Tongue (tissue), 2 donors: ENCODE results near the gene PDK4. TPM values are rescaled to one million over a fixed set of nuclear protein-coding genes. Genes with fewer than 3 reads are reported as not detected.
"Not testable (repeated sequence)": the region's sequence is repeated elsewhere in the genome, so short reads cannot be mapped to it uniquely, and the experiment has no call there.

Experiments
- DNase-seq: peaks from one replicate; pipeline ENCODE4 v3.0.0-alpha.2; 2015
- total RNA-seq: library from RNA; depleted of rRNA; stranded (reverse); fragments of >200 nt; gene quantifications from one replicate; pipeline ENCODE4 v1.2.3, GENCODE V29; 2014

Gene PDK4
- total RNA-seq, 1 donor from 2014 or later = 48.6 TPM

DNA sequence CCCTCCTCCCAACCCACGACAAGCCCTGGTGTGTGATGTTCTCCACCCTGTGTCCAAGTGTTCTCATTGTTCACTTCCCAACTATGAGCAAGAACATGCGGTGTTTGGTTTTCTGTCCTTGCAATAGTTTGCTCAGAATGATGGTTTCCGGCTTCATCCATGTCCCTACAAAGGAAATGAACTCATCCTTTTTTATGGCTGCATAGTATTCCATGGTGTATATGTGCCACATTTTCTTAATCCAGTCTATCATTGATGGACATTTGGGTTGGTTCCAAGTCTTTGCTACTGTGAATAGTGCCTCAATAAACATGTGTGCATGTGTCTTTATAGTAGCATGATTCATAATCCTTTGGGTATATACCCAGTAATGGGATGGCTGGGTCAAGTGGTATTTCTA lies 8.5 kb upstream of the PDK4 start:
- DNase-seq = not testable (repeated sequence)

DNA sequence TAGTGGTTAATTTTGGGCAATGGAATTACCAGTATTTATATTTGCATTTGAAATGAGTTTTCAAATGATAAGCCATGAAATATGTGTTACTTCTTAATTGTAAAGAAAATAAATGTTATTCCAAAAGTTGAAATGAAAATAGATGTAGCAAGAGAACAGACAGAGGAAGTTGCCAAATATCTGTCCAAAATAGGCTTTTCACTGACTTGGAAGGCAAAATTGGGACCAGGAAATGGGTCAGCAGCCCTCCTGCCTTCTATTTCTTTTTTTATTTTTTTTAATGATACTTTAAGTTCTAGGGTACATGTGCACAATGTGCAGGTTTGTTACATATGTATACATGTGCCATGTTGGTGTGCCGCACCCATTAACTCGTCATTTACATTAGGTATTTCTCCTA lies 8.1 kb upstream of the PDK4 start:
- DNase-seq = not testable (repeated sequence)

DNA sequence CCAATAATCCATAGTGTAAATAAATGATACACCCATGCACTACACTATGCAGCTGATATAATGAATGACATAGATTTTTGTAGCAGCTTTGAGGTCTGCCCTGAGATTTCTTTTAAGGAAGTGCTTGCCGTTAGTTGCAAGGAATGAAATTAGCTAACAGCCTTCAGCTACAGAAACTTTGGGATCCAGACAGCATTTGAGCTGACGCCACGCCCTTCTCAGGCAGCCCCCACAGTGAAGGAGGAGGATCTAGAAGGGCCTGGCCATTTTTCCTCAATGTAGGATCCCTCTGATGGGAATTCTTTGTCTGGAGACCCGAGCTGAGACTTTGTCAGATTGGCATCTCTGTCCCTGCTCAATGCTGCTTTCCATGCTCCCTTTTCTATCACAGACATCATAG lies 6.1 kb upstream of the PDK4 start:
- DNase-seq = no peak

DNA sequence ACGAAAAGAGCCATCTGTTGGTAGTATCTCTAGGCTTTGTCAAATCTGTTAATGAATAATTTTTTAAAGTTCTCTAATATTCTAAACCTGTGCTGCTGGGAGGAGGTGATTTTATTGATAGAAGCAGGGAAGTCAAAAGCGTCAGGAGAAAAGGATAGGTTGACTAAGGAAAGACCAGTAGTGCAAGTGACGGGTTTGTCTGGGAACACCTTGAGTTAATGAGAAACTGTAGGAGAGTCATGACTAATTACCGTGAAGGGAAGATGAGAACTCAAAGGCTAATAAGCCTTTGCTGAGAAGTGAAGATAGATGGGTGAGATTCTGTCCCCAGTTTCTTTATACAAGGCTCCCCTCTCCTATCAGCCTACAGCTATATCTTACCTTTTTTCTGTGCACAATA lies 5.0 kb upstream of the PDK4 start:
- DNase-seq = no peak

DNA sequence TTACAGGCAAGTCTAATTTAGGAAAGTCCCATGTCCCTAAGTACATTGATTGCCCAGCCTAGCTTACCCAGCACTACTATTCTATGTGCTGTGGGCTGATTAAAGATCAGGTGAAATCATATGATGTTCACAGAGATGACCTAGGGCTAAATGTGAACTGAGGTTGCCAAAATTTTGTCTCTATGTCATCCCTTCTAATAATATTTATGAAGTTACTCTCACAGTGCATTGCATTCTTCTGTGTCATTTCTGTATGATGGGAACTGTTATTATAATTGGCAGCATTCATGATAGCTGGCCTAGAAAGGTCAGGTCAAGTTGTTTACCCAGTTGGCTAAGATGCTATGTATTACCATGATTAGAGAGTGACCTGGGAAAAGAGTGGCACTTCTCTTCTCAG lies 2.8 kb upstream of the PDK4 start:
- no peak for DNase-seq

DNA sequence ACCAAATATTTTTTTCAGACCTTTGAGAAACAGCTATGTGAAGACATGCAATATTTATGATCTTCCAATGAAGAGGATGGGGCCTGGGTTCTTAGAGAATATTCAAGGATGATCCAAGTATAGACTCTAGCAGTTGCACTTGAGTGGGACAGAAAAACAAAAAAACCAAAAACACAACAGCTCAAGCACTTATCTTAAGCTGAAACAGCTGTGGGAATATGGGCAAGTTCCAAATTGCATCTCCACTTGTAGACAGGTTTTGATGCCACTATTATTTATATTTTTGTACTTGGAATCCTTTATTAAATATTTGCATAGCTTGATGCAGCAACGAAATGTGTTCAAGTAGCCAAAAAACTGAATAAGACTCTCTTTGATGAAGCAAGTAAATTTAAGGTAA lies 2.2 kb upstream of the PDK4 start:
- DNase-seq = peak; percentile 47

DNA sequence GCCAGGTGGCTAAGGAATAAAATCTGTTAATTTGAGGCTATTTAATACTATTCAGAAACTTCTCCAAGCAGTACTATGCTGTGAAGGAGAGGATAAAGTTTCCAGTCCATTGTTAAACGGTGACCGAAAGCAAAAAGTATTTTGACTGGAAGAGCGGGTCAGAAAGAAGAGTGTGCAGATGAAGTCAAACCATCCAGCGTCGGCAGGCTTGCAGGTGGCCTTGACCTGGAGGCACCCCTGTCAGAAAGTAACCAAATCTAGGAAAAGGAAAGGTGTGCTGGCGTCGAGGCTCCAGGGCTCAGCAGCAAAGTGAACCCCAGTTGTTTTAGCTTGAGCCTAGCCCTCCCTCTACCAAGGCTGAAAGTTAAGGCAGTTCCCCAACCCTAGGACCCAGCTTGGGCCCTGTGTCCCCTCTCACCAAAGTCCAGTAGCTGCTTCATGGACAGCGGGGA lies 544 bp downstream of the PDK4 start:
- no peak for DNase-seq

DNA sequence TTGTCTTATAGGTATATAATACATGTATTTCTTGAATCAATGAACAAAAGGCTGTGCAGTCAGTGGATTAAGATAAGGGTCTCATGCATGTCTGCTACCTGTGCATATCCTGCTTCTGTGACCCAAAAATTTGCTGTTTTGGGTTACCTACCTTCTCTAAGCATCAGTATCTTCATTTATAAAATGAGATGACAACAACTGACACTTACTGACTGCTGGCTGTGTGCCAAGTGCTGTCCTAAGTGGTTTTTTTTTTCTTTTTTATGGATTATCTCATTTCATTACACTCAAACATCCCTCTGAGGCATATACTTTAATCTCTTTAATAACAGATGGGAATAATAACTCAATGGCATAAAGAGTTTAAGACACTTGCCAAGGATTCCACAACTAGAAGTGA lies 2.1 kb downstream of the PDK4 start:
- DNase-seq = no peak

DNA sequence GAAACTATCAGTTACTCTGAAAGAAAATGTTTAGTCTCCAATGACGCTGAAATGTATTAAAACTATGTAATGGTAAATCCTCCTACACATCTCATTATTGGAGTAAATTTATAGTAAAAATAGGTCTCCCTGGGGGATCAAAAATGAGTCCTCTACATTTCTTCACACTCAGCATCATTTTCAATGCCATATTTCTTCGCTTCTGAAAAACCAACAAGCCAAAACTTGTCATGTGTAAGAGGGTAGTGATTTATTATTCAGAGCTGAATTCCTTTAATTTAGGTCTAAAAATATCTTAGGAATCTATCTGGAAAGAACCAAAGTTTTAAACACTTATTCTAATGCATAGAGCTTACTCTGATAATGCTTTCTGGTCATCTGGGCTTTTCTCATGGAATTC lies 3.0 kb downstream of the PDK4 start:
- no peak for DNase-seq

DNA sequence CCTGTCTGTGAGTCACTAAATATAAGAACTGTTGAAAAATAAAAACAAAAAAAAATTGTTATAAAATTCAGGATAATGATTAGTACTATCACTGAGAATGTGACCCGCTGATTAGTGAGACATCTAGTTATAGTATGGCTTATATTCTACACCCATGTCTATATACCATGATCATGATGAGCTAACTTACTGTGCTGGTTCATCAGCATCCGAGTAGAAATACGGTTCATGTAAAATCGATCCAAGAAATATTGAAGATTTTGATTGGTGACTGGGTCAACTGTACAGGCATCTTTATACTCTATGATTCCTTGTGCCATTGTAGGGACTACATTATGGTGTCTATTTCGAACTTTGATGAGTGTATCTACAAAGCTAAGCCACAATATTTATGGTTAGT lies 3.7 kb downstream of the PDK4 start:
- no peak for DNase-seq

DNA sequence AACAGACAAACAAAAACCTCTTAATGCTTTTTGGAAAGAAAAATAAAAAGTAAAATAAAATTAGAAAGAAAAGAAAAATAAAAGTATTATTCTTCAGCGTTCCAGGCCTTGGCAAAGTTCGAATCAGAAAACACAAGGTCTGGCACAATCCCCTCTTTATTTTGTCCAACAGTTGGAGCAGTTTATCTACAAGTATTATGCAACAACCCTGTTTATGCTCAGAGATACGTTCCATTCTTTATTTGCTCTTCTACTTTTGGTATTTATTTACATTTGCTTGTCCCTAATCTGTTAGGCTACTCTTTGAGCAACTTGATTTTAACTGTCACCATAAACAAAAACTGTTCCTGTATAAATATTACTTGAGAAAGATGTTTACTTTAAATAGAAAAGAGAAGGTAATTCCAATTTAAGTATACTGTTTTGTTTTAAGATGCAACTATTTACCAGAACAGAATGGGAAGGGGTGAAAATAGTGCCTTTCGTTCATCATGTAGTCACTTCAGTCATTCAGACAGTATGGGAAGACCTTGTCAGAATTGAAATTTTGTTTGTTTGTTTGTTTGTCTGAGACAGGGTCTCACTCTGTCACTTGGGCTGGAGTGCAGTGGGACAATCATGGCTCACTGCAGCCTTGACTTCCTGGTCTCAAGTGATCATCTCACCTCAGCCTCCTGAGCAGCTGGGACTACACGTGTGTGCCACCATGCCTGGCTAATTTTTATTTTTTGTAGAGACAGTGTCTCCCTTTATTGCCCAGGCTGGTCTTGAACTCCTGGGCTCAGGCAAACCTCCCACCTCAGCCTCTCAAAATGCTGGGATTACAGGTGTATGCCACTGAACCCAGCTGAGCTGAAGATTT lies 5.7 kb downstream of the PDK4 start:
- DNase-seq = no peak

DNA sequence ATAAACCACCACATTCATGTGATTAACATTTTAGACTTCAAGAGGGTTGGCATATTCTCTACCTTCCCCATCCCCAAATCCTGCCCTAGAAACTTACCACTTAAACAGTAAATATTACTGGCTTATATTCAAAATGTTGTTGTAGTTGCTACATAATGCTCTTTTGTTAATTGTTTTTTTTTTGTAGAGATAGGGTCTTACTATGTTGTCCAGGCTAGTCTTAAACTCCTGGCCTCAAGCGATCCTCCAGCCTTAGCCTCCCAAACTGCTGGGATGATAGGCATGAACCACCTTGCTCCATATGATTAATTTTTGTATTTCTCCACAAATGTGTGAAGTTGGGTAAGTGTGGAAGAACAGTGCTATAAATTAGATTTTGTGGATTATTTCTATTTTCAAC lies 6.5 kb downstream of the PDK4 start:
- no peak for DNase-seq

DNA sequence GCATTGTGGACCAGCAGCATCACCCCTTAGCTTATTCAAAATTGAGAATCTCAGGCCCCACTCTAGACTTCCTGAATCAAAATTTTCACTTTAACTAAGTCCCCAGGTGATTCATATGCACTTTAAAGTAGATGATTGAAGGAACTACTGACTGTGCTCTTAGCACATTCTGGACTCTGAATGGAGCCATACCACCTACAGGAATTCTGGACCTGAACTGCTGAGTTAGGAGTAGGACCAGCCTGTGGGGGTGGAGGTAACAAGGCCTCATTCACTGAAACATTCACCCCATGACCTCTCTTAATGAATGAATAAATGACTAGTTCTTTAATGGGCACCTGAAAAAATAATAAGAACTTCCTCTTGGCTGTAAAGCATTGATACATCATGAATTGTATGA lies 7.3 kb downstream of the PDK4 start:
- no peak for DNase-seq

DNA sequence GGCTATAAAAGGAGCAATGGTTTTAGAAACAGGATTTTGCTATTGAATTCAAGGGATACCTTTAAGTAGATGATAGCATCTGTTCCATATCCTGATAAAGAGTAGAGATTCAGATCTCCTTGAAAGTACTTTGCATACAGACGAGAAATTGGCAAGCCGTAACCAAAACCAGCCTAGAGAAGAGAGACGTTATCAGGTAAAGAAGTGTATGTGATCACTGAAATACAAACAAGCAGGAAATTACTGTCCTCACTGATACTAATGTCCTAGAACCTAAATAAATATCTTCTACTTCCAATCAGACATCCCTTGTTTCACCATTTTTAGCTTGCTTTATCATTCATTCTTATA lies 9.4 kb downstream of the PDK4 start:
- DNase-seq = no peak

DNA sequence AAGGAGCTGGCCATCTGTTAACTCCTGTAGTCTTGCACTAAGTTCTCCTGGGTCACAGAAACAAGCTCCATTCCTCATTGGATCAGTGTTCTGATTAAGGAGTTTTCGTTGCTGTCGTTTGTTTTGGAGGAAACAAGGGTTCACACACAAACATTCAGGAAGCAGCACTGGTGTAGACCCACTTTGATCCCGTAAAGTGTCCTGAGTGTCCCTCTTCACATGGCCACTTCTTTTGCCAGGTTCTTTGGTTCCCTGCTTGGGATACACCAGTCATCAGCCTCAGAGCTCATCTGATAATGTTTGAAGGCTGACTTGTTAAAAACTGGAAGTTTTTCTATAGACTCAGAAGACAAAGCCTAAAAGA lies 10.9 kb downstream of the PDK4 start:
- DNase-seq = no peak

DNA sequence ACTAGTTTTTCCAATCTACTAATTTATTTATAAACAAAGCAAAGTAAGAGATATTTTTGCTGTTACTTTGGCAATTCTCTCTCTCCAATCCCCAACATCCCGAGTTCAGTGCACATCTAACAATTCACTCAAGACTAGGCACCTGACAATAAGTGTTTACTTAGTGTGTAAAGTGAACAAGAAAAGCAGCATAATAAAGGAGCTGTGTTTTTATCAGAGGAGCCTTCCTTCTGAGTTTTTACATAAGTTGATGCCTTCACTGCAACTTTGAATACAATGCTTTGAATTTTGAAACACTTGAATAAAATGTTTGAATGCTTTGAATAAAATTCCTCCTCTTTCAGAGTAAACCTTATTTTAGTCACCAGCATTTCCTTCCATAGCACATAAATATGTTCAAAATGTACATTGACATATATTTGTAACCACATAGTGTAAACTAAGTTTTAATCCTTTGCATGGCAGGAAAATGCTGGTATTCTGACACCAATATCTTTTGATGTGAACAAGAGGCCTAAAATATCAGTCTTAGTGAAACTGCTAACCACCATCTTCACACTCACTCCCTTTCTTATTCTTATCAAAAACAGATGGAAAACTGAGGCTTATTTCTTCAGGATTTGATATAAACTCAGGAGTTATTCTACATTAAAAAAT lies 11.4 kb downstream of the PDK4 start:
- DNase-seq = no peak

DNA sequence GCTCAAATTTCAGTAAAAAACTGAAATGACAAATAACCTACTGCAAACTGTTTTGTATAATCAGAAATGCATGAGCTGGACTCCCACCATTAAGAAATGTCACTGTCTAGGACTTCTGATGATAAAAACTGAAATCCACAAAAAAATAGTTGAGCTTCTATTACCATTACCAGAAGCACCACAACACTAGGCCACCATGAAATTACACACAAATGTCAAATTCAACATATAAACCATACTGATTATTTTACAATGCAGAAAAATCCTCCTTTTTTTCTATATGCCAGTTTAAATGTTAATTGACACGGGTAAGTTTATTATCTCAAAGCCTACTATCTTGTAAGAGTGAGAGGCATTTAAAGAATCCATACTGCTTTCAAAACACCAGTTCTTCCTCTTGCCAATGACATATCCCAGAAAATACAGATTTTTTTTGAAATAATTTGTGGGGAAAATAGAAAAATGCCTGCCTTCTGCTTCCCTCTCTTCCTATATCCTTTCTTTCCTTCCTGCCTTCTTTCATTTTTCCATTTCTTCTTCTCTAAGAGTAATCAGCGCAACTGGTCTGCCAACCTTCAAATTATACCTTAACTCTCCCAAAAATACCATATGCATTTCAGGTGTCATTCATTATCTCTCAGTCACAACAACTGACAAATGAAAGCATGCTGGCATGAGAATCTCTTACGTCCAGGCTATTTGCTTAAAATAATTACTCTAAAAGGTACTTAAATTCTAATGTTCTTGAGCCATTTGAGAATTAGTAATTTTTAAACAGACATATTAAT lies 12.3 kb downstream of the PDK4 start:
- DNase-seq = no peak

DNA sequence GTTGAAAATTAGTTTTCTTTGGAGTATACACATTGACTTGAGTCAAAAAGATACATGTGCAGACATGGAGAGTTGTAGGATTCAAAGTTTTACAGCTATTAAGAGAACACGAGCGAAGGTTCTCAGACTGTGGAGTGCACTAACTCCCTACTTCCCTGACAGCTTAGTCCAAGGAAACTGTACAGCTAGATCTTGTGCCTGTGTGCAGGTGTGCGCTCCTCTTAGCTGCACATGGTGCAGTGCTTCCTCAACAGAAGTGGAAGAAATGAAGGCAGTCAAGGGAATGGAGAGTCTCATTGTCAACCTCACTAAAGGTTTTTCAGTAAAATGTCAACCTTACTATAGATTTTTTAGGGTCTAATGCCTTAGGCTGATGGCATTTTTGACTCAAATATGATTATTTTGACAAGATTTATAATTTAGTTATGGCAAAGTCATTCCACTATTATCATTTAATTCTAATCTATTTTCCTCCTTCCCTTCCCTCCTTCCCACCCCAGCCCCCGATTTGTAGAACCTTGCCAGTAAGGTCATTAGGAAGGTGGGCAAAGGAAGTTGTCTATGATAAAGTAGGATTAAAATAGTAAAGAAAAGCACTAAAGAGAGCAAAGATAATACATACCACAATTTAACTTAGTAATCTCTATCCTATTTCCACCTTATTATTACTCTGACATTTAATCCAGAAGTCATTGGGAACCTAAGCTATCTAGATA lies 13.6 kb downstream of the PDK4 start:
- no peak for DNase-seq

DNA sequence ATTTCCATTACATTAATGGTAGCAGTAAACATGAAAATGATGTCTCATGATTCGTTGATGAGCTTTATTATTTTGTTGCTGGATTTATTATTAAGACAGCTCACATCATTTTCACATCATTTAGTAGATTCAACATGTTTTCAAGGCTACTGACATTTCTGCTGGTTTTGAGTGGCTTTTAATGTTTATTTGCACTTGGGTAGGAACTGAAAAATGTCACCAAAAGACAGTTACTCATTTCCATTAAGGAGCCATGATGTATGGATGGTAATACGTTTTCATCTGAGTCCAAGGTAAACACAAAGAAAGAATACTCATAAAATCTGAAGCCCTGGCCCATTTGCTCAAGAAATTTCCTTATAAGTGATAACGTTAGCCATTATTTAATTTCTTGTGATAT lies 14.8 kb downstream of the PDK4 start:
- no peak for DNase-seq

DNA sequence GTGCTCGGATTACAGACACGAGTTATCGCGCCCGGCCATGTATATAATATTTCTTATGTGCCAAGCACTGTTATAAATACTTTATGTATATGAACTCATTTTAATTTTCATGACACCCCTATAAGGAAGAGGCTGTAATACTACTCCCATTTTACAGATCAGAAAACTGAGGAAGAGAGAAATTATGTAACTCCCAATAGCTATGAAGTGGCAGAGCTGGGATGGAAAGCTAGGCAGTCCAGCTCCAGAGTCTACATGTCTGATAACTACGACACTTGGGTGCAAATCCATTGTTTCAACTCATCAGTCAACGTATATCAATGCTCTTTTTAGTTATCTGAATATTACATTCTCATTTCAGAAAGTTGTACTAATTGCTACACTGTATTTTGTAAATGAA lies 17.0 kb downstream of the PDK4 start:
- no peak for DNase-seq

DNA sequence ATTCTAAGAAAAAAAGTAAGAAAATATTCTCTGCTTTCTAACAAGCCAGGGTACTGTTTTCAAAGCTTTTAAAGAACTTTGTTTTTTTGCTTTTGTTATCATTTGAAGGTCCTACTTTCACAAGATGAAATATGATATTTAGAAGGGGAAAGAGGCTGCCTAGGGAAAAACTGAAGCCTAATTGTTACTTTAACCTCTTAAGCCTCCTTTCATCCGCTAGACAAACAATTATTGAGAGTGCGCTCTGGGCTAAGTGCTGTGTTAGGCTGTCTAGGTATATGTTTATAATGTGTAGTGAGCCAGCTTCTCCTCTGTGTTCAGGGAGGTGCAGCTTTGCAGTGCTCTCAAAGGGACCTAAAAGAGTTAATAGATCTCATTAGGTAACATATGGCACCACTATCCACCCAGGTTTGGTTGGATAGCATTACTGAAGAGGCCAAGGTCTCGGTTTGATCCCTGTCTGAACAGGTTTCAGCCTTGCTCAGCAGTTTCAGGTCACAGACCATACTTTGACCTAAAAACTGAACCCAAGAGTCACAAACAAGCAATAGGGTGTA lies 17.9 kb downstream of the PDK4 start:
- no peak for DNase-seq

DNA sequence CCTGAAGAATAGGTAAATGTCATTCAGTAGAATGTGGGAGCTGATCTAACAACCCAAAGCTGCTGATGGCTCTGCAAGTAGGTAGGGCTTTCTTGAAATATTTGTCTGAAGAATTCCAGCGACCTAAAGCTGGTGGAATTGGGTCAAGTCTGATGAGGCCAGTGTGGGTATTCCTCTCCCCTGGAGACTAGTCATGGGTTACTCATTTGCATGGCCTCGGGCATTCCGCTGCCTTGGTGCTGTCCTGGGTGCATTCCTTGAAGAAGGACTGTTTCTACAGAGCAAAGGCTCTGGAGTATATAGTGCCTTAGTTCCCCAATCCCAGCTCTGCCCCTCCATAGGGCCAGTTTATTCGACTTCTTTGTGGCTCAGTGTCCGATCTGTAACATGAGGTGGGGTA lies 19.2 kb downstream of the PDK4 start:
- no peak for DNase-seq
